ENCODE data around the gene NSD2. TPM values are rescaled to one million over a fixed set of nuclear protein-coding genes. Genes with fewer than 3 reads are reported as not detected.
"Not testable (repeated sequence)": the region's sequence is repeated elsewhere in the genome, so short reads cannot be mapped to it uniquely, and the experiment has no call there.

The NSD2 gene
- total and polyA plus RNA-seq, 5 donors from 2014 or later, result 5.9 to 95.8 (median 7.3) TPM

DNA sequence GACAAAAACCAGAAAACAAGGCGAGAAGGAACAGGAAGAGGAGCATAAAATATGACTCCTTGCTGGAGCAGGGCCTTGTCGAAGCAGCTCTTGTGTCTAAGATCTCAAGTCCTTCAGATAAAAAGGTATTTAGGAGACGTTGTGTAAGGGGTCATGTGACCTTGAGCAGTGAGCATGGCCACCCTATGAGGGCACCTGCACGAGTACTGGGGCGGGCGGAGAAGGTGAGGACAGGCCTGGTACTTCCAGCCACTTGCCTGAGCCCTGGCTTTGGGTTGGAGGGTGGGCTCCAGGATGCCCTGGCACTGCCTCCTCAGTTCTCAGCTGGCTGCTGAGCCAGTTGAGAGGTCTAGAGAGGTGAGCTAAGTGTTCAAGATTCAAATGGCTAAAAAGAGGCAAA is 29.9 kb downstream of the NSD2 start:
- H3K27ac ChIP-seq (ENCODE audit: insufficient read depth, low read length, poor library complexity, severe bottlenecking), result no peak overlapping the region
- ATAC-seq (ENCODE audit: low read depth in 2 of 2) (no peak), DNase-seq (no peak)
- Mint-ChIP-seq H3K4me1 (peaks cover 12 to 22% (median 16%) of the 10 kb centered on the region in 4 donors), H3K27ac (no peak overlapping the region), H3K27me3 (no peaks in the 10 kb centered on the region), H3K9me3 (no peaks in the 10 kb centered on the region), H3K4me3 (no peak overlapping the region), H3K36me3 (peaks cover 31% of the 10 kb centered on the region)
- H3K36me3 ChIP-seq (ENCODE audit: control insufficient read depth, insufficient read depth, low read length), result peaks cover 33% of the 10 kb centered on the region
- no peaks in the 10 kb centered on the region for H3K27me3 ChIP-seq (ENCODE audit: control insufficient read depth, insufficient read depth, low read length)
- no peaks in the 10 kb centered on the region for H3K9me3 ChIP-seq (ENCODE audit: control insufficient read depth in 2 of 2, low read length in 2 of 2)
- H3K4me3 ChIP-seq (ENCODE audit: low read depth, low read length), result no peak overlapping the region
- H3K4me1 ChIP-seq (ENCODE audit: control insufficient read depth, insufficient read depth, low read length, poor library complexity, severe bottlenecking), result peaks cover 8% of the 10 kb centered on the region

GRCh38 chr4:1902243-1902642 is 31.1 kb downstream of the NSD2 start:
- Histone ChIP-seq H3K9me3 (ENCODE audit: control insufficient read depth in 2 of 2, low read length in 2 of 2) (no peaks in the 10 kb centered on the region), H3K36me3 (ENCODE audit: control insufficient read depth, insufficient read depth, low read length) (peaks cover 33% of the 10 kb centered on the region), H3K27ac (ENCODE audit: insufficient read depth, low read length, poor library complexity, severe bottlenecking) (no peak overlapping the region), H3K27me3 (ENCODE audit: control insufficient read depth, insufficient read depth, low read length) (no peaks in the 10 kb centered on the region), H3K4me3 (ENCODE audit: low read depth, low read length) (no peak overlapping the region), H3K4me1 (ENCODE audit: control insufficient read depth, insufficient read depth, low read length, poor library complexity, severe bottlenecking) (peaks cover 16% of the 10 kb centered on the region)
- Mint-ChIP-seq H3K4me3 (no peak overlapping the region), H3K27ac (peak overlapping the region in 1 of 3 donors; percentile 26), H3K36me3 (peaks cover 31% of the 10 kb centered on the region), H3K9me3 (no peaks in the 10 kb centered on the region), H3K27me3 (no peaks in the 10 kb centered on the region), H3K4me1 (peaks cover 14 to 29% (median 24%) of the 10 kb centered on the region in 4 donors)
- DNase-seq (no peak), ATAC-seq (ENCODE audit: low read depth in 2 of 2) (no peak)

- DNase-seq (no peak), ATAC-seq (ENCODE audit: low read depth in 2 of 2) (no peak)
- peaks cover 14 to 36% (median 27%) of the 10 kb centered on the region in 4 donors for H3K4me1 Mint-ChIP-seq
- H3K27me3 Mint-ChIP-seq, result no peaks in the 10 kb centered on the region
- no peaks in the 10 kb centered on the region for H3K9me3 Mint-ChIP-seq
- peaks cover 31% of the 10 kb centered on the region for H3K36me3 Mint-ChIP-seq
- H3K27ac ChIP-seq (ENCODE audit: insufficient read depth, low read length, poor library complexity, severe bottlenecking), result no peak overlapping the region
- H3K4me3 ChIP-seq (ENCODE audit: low read depth, low read length), result no peak overlapping the region
- H3K9me3 ChIP-seq (ENCODE audit: control insufficient read depth in 2 of 2, low read length in 2 of 2), result no peaks in the 10 kb centered on the region
- H3K27me3 ChIP-seq (ENCODE audit: control insufficient read depth, insufficient read depth, low read length), result no peaks in the 10 kb centered on the region
- peaks cover 19% of the 10 kb centered on the region for H3K4me1 ChIP-seq (ENCODE audit: control insufficient read depth, insufficient read depth, low read length, poor library complexity, severe bottlenecking)
- no peak overlapping the region for H3K4me3 Mint-ChIP-seq
- peaks cover 33% of the 10 kb centered on the region for H3K36me3 ChIP-seq (ENCODE audit: control insufficient read depth, insufficient read depth, low read length)
- H3K27ac Mint-ChIP-seq, result peak overlapping the region in 2 of 3 donors; percentile 26 to 65
These were observed 31.8 kb downstream of the NSD2 start for GRCh38 chr4:1903035-1903434.

DNA sequence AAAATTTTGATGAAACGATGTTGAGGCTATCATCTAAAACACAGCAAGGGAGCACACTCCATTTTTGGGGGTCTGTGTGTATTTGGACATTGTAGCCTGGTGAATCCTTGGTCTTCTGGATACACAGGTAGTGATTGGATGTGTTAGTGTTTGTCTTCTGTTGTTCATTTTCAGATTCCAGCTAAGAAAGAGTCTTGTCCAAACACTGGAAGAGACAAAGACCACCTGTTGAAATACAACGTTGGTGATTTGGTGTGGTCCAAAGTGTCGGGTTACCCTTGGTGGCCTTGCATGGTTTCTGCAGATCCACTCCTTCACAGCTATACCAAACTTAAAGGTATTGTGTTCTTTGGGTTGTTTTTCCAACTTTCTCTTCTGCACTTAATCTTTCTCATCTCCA is 32.8 kb downstream of the NSD2 start:
- peaks cover 17 to 35% (median 27%) of the 10 kb centered on the region in 4 donors for H3K4me1 Mint-ChIP-seq

GRCh38 chr4:1907848-1908525 is 36.8 kb downstream of the NSD2 start:
- H3K36me3 Mint-ChIP-seq, result peaks cover 26% of the 10 kb centered on the region
- Histone ChIP-seq H3K36me3 (ENCODE audit: control insufficient read depth, insufficient read depth, low read length) (peaks cover 12% of the 10 kb centered on the region), H3K9me3 (ENCODE audit: control insufficient read depth in 2 of 2, low read length in 2 of 2) (no peaks in the 10 kb centered on the region), H3K4me1 (ENCODE audit: control insufficient read depth, insufficient read depth, low read length, poor library complexity, severe bottlenecking) (peaks cover 15% of the 10 kb centered on the region), H3K27ac (ENCODE audit: insufficient read depth, low read length, poor library complexity, severe bottlenecking) (no peak overlapping the region), H3K27me3 (ENCODE audit: control insufficient read depth, insufficient read depth, low read length) (no peaks in the 10 kb centered on the region), H3K4me3 (ENCODE audit: low read depth, low read length) (no peak overlapping the region)
- no peak overlapping the region for H3K4me3 Mint-ChIP-seq
- ATAC-seq (ENCODE audit: low read depth in 2 of 2) (no peak), DNase-seq (no peak)
- H3K27me3 Mint-ChIP-seq, result no peaks in the 10 kb centered on the region
- H3K4me1 Mint-ChIP-seq, result peaks cover 17 to 32% (median 24%) of the 10 kb centered on the region in 4 donors
- H3K9me3 Mint-ChIP-seq, result no peaks in the 10 kb centered on the region
- peak overlapping the region; percentile 74 to 90 (median 83) for H3K27ac Mint-ChIP-seq

More for the DNA sequence above, 32.8 kb downstream of the NSD2 start:
- Histone ChIP-seq H3K27ac (ENCODE audit: insufficient read depth, low read length, poor library complexity, severe bottlenecking) (no peak overlapping the region), H3K4me1 (ENCODE audit: control insufficient read depth, insufficient read depth, low read length, poor library complexity, severe bottlenecking) (peaks cover 20% of the 10 kb centered on the region), H3K36me3 (ENCODE audit: control insufficient read depth, insufficient read depth, low read length) (peaks cover 33% of the 10 kb centered on the region), H3K27me3 (ENCODE audit: control insufficient read depth, insufficient read depth, low read length) (no peaks in the 10 kb centered on the region), H3K9me3 (ENCODE audit: control insufficient read depth in 2 of 2, low read length in 2 of 2) (no peaks in the 10 kb centered on the region), H3K4me3 (ENCODE audit: low read depth, low read length) (no peak overlapping the region)
- Mint-ChIP-seq H3K9me3 (no peaks in the 10 kb centered on the region), H3K27me3 (no peaks in the 10 kb centered on the region), H3K4me3 (no peak overlapping the region), H3K36me3 (peaks cover 31% of the 10 kb centered on the region), H3K27ac (no peak overlapping the region)
- ATAC-seq (ENCODE audit: low read depth in 2 of 2) (no peak), DNase-seq (no peak)

DNA sequence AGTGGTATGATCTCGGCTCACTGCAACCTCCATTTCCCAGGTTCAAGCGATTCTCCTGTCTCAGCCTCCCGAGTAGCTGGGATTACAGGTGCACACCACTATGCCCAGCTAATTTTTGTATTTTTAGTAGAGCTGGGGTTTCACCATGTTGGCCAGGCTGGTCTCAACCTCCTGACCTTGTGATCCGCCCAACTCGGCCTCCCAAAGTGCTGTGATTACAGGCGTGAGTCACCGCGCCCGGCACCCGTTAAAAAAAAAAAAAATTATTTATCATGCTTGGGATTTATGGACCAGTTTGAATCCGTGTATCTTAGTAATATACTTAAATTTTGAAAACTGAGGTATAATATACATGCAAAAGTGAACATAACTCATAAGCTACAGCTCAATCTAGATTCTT is 38.5 kb downstream of the NSD2 start:
- not testable (repeated sequence) for H3K27ac ChIP-seq (ENCODE audit: insufficient read depth, low read length, poor library complexity, severe bottlenecking); H3K27ac Mint-ChIP-seq; H3K9me3 Mint-ChIP-seq; H3K4me3 Mint-ChIP-seq; ATAC-seq (ENCODE audit: low read depth in 2 of 2); DNase-seq; H3K27me3 ChIP-seq (ENCODE audit: control insufficient read depth, insufficient read depth, low read length); H3K4me3 ChIP-seq (ENCODE audit: low read depth, low read length); H3K27me3 Mint-ChIP-seq; H3K9me3 ChIP-seq (ENCODE audit: control insufficient read depth in 2 of 2, low read length in 2 of 2)
- H3K4me1 ChIP-seq (ENCODE audit: control insufficient read depth, insufficient read depth, low read length, poor library complexity, severe bottlenecking), result peaks cover 15% of the 10 kb centered on the region
- H3K36me3 Mint-ChIP-seq, result peaks cover 30% of the 10 kb centered on the region
- peaks cover 13 to 31% (median 27%) of the 10 kb centered on the region in 4 donors for H3K4me1 Mint-ChIP-seq
- peaks cover 12% of the 10 kb centered on the region for H3K36me3 ChIP-seq (ENCODE audit: control insufficient read depth, insufficient read depth, low read length)

GRCh38 chr4:1910643-1911042 is 39.5 kb downstream of the NSD2 start:
- Histone ChIP-seq H3K4me1 (ENCODE audit: control insufficient read depth, insufficient read depth, low read length, poor library complexity, severe bottlenecking) (peaks cover 15% of the 10 kb centered on the region), H3K27ac (ENCODE audit: insufficient read depth, low read length, poor library complexity, severe bottlenecking) (no peak overlapping the region), H3K4me3 (ENCODE audit: low read depth, low read length) (no peak overlapping the region), H3K36me3 (ENCODE audit: control insufficient read depth, insufficient read depth, low read length) (peaks cover 6% of the 10 kb centered on the region), H3K9me3 (ENCODE audit: control insufficient read depth in 2 of 2, low read length in 2 of 2) (no peaks in the 10 kb centered on the region), H3K27me3 (ENCODE audit: control insufficient read depth, insufficient read depth, low read length) (no peaks in the 10 kb centered on the region)
- DNase-seq (peak in 1 of 3 donors; percentile 61), ATAC-seq (ENCODE audit: low read depth in 2 of 2) (peak in 1 of 2 donors; percentile 31)
- Mint-ChIP-seq H3K9me3 (no peaks in the 10 kb centered on the region), H3K36me3 (peaks cover 30% of the 10 kb centered on the region), H3K4me3 (no peak overlapping the region), H3K27ac (peak overlapping the region in 2 of 3 donors; percentile 7 to 11), H3K27me3 (no peaks in the 10 kb centered on the region), H3K4me1 (peaks cover 16 to 31% (median 25%) of the 10 kb centered on the region in 4 donors)

DNA sequence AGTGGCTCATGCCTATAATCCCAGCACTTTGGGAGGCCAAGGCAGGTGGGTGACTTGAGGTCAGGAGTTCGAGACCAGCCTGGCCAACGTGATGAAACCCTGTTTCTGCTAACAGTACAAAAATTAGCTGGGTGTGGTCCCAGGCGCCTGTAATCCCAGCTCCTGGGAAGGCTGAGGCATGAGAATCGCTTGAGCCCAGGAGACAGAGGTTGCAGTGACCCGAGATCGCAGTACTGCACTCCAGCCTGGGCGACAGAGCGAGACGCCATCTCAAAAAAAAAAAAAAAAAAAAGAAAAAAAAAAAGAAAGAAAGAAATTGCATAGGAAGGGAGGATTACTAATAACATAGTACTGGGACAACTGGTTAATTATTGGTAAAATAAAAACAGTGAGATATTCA is 40.1 kb downstream of the NSD2 start:
- H3K36me3 Mint-ChIP-seq, result peaks cover 26% of the 10 kb centered on the region
- H3K27ac Mint-ChIP-seq, result peak overlapping the region in 1 of 3 donors; percentile 44
- not testable (repeated sequence) for DNase-seq; H3K27ac ChIP-seq (ENCODE audit: insufficient read depth, low read length, poor library complexity, severe bottlenecking); H3K9me3 ChIP-seq (ENCODE audit: control insufficient read depth in 2 of 2, low read length in 2 of 2); H3K36me3 ChIP-seq (ENCODE audit: control insufficient read depth, insufficient read depth, low read length); H3K27me3 Mint-ChIP-seq; H3K9me3 Mint-ChIP-seq; H3K27me3 ChIP-seq (ENCODE audit: control insufficient read depth, insufficient read depth, low read length); H3K4me3 Mint-ChIP-seq; H3K4me3 ChIP-seq (ENCODE audit: low read depth, low read length); ATAC-seq (ENCODE audit: low read depth in 2 of 2)
- peaks cover 14% of the 10 kb centered on the region for H3K4me1 ChIP-seq (ENCODE audit: control insufficient read depth, insufficient read depth, low read length, poor library complexity, severe bottlenecking)
- H3K4me1 Mint-ChIP-seq, result peaks cover 12 to 24% (median 19%) of the 10 kb centered on the region in 4 donors

Measured in CD4-positive, CD25-positive, alpha-beta regulatory T cell (primary cell).